IMR-90 (cell line): ENCODE measurements around the gene XPO6. TPM values are rescaled to one million over a fixed set of nuclear protein-coding genes. Genes with fewer than 3 reads are reported as not detected.

Experiments used
- ATAC-seq: fragments of 200-7000 bp; cut with Tn5 transposase; 2 replicates; pipeline ENCODE4 v1.9.1; 2020; ENCODE audit warnings: low read depth, mild to moderate bottlenecking, moderate library complexity
- BruUV-seq: library from RNA; stranded (reverse); fragments of 400-500 nt; replicated peaks from 2 replicates; lab custom pipeline; 2021; lab: Mats Ljungman, UMichigan
- CTCF ChIA-PET: fragments of 300-600 bp; formaldehyde crosslinking; extraction: SDS; loops from one replicate; lab custom pipeline; 2021; ENCODE audit warnings: antibody characterized with exemption; lab: Yijun Ruan, JAX
- POLR2A ChIA-PET: fragments of 300-600 bp; sonication (Branson Sonifier 250); formaldehyde crosslinking; loops from one replicate; lab custom pipeline; 2022; ENCODE audit warnings: antibody characterized with exemption; ENCODE audit not compliant: unreplicated experiment; lab: Charles Lee
- DNase-seq: peaks from one replicate; pipeline ENCODE4 v3.0.0; 2013
- H2AFZ ChIP-seq: replicated peaks from 2 replicates; pipeline ENCODE3; 2013; ENCODE audit warnings: low read length, mild to moderate bottlenecking; ENCODE audit not compliant: poor library complexity
- H2AK5ac ChIP-seq: 2 replicates; pipeline ENCODE4 v1.6.1; 2013; ENCODE audit warnings: low read depth, low read length, inconsistent platforms
- H2AK9ac ChIP-seq: replicated peaks from 2 replicates; pipeline ENCODE3; 2013; ENCODE audit warnings: mild to moderate bottlenecking, low read depth, low read length, moderate library complexity; ENCODE audit not compliant: poor library complexity
- H2BK120ac ChIP-seq: 2 replicates; pipeline ENCODE4 v1.6.1; 2013; ENCODE audit warnings: low read depth, low read length, inconsistent platforms
- H2BK15ac ChIP-seq: 3 replicates; pipeline ENCODE4 v1.6.1; 2013; ENCODE audit warnings: low read depth, low read length, inconsistent platforms
- H2BK20ac ChIP-seq: 2 replicates; pipeline ENCODE4 v1.6.1; 2013; ENCODE audit warnings: low read depth, mild to moderate bottlenecking, inconsistent platforms, low read length, moderate library complexity
- H2BK5ac ChIP-seq: 2 replicates; pipeline ENCODE4 v1.6.1; 2013; ENCODE audit warnings: mild to moderate bottlenecking, low read depth, low read length, inconsistent platforms; ENCODE audit not compliant: poor library complexity, severe bottlenecking
- H3K14ac ChIP-seq: replicated peaks from 2 replicates; pipeline ENCODE4 v1.6.1; 2013; ENCODE audit warnings: low read depth, low read length, inconsistent platforms
- H3K18ac ChIP-seq: 2 replicates; pipeline ENCODE4 v1.6.1; 2013; ENCODE audit warnings: low read depth, low read length, control low read depth
- H3K23ac ChIP-seq: 2 replicates; pipeline ENCODE4 v1.6.1; 2013; ENCODE audit warnings: low read depth, low read length, inconsistent platforms
- H3K27ac ChIP-seq: 2 replicates; pipeline ENCODE4 v1.5.1; 2013; ENCODE audit warnings: mild to moderate bottlenecking, control low read depth, low read length; ENCODE audit not compliant: insufficient read depth
- H3K27me3 ChIP-seq: 2 replicates; pipeline ENCODE4 v1.6.1; 2013; ENCODE audit warnings: low read length; ENCODE audit not compliant: control insufficient read depth, insufficient read depth
- H3K36me3 ChIP-seq: 2 replicates; pipeline ENCODE4 v1.6.1; 2013; ENCODE audit warnings: low read length, mixed read lengths; ENCODE audit not compliant: control insufficient read depth, insufficient read depth
- H3K4ac ChIP-seq: 2 replicates; pipeline ENCODE4 v1.6.1; 2013; ENCODE audit warnings: low read depth, low read length, inconsistent platforms
- H3K4me1 ChIP-seq: 2 replicates; pipeline ENCODE4 v1.6.1; 2013; ENCODE audit warnings: low read length, mixed read lengths; ENCODE audit not compliant: control insufficient read depth, insufficient read depth
- H3K4me2 ChIP-seq: 2 replicates; pipeline ENCODE4 v1.6.1; 2013; ENCODE audit warnings: low read depth, mild to moderate bottlenecking, control low read depth, low read length, moderate library complexity
- H3K4me3 ChIP-seq: 2 replicates; pipeline ENCODE4 v1.5.1; 2013; ENCODE audit warnings: low read depth, mild to moderate bottlenecking, control low read depth, low read length, moderate library complexity; ENCODE audit not compliant: insufficient read depth
- H3K56ac ChIP-seq: 2 replicates; pipeline ENCODE4 v1.6.1; 2013; ENCODE audit warnings: low read length, inconsistent platforms; ENCODE audit not compliant: insufficient read depth; ENCODE audit errors: extremely low read depth
- H3K79me1 ChIP-seq, 2 experiments: 2 replicates each; pipeline ENCODE4 v1.6.1; 2013; ENCODE audit warnings: low read length in 2 of 2, inconsistent platforms in 1 of 2, low read depth in 1 of 2
- H3K9ac ChIP-seq: 2 replicates; pipeline ENCODE4 v1.6.1; 2013; ENCODE audit warnings: low read depth, low read length, control low read depth
- H3K9me1 ChIP-seq: 2 replicates; pipeline ENCODE4 v1.6.1; 2013; ENCODE audit warnings: low read length, inconsistent platforms; ENCODE audit not compliant: insufficient read depth
- H3K9me3 ChIP-seq: 2 replicates; pipeline ENCODE4 v1.6.1; 2013; ENCODE audit warnings: low read length; ENCODE audit not compliant: control insufficient read depth, insufficient read depth
- H4K20me1 ChIP-seq: 2 replicates; pipeline ENCODE4 v1.6.1; 2013; ENCODE audit warnings: low read length, inconsistent platforms; ENCODE audit not compliant: insufficient read depth
- H4K5ac ChIP-seq: 2 replicates; pipeline ENCODE4 v1.6.1; 2013; ENCODE audit warnings: mild to moderate bottlenecking, low read depth, low read length, control low read depth
- H4K8ac ChIP-seq, 2 experiments: 2 replicates each; pipeline ENCODE4 v1.6.1; 2013; ENCODE audit warnings: low read depth in 2 of 2, low read length in 2 of 2, control low read depth in 1 of 2, inconsistent platforms in 1 of 2
- H4K91ac ChIP-seq: 2 replicates; pipeline ENCODE4 v1.6.1; 2013; ENCODE audit warnings: low read depth, low read length, inconsistent platforms; ENCODE audit not compliant: insufficient read depth
- CHD1 ChIP-seq: IDR thresholded peaks from 2 replicates; pipeline ENCODE4 v1.6.1; 2012; ENCODE audit warnings: low read depth, low read length, improper control_type of control experiment
- ELK1 ChIP-seq: fragments of 150-350 bp; IDR thresholded peaks from 2 replicates; pipeline ENCODE4 v1.6.1; 2016; ENCODE audit warnings: low read depth, mild to moderate bottlenecking, low read length, moderate library complexity, borderline replicate concordance
- FOS ChIP-seq: fragments of 150-350 bp; IDR thresholded peaks from 2 replicates; pipeline ENCODE4 v1.6.1; 2016; ENCODE audit warnings: low read depth, low read length
- MAZ ChIP-seq: IDR thresholded peaks from 2 replicates; pipeline ENCODE4 v1.6.1; 2012; ENCODE audit warnings: low read depth, mild to moderate bottlenecking, low read length, improper control_type of control experiment, moderate library complexity, borderline replicate concordance
- MXI1 ChIP-seq: IDR thresholded peaks from 2 replicates; pipeline ENCODE4 v1.6.1; 2012; ENCODE audit warnings: low read depth, mild to moderate bottlenecking, low read length, moderate library complexity, borderline replicate concordance
- RCOR1 ChIP-seq: IDR thresholded peaks from 2 replicates; pipeline ENCODE4 v1.6.1; 2012; ENCODE audit warnings: mild to moderate bottlenecking, low read length, improper control_type of control experiment; ENCODE audit not compliant: insufficient replicate concordance
- RFX5 ChIP-seq: IDR thresholded peaks from 2 replicates; pipeline ENCODE4 v1.8.0; 2012; ENCODE audit warnings: low read depth, mild to moderate bottlenecking, low read length, moderate library complexity
- SMC3 ChIP-seq: fragments of 150-350 bp; IDR thresholded peaks from 2 replicates; pipeline ENCODE4 v1.6.1; 2016; ENCODE audit warnings: low read depth, mild to moderate bottlenecking, antibody characterized with exemption, low read length, moderate library complexity
- WGBS, 2 experiments: methylation state at CpG; one replicate each; pipeline versions ENCODE4 v1.1.5 to v1.1.7; 2013; ENCODE audit warnings: missing lambda C conversion rate in 2 of 2; ENCODE audit not compliant: insufficient read length in 1 of 2; ENCODE audit errors: extremely low coverage in 2 of 2; 5-methylcytosine and 5-hydroxymethylcytosine counted together
- dilution Hi-C: fragments of 300-500 bp; cut with HindIII; formaldehyde crosslinking; loops from one replicate; pipeline ENCODE4 v1.14.3; 2018; ENCODE audit warnings: low sequenced_read_pairs; ENCODE audit not compliant: unreplicated experiment
- in situ Hi-C: fragments of 300-500 bp; cut with MboI; formaldehyde crosslinking; loops from 3 replicates; pipeline ENCODE4 v1.14.3; 2019; ENCODE audit warnings: low sequenced_read_pairs, inconsistent platforms, mixed read lengths
- intact Hi-C: fragments of 100-400 bp; cut with micrococcal nuclease; formaldehyde crosslinking; loops from 2 replicates; pipeline ENCODE4 v1.10.0; 2022
- polyA plus RNA-seq, 3 experiments: library from polyadenylated mRNA; depleted of rRNA; stranded (reverse); fragments of >200 nt; gene quantifications; 2 replicates each; pipeline ENCODE4 v1.2.3, GENCODE V29; 2012; ENCODE audit warnings: low replicate concordance in 1 of 3
- total RNA-seq: library from RNA; depleted of rRNA; stranded (reverse); fragments of >200 nt; gene quantifications from 2 replicates; pipeline ENCODE4 v1.2.3, GENCODE V29; 2012

XPO6 gene
- total and polyA plus RNA-seq, 2 of the 4 experiments (the other 2 are of a cell fraction): 108 to 184 TPM

DNA sequence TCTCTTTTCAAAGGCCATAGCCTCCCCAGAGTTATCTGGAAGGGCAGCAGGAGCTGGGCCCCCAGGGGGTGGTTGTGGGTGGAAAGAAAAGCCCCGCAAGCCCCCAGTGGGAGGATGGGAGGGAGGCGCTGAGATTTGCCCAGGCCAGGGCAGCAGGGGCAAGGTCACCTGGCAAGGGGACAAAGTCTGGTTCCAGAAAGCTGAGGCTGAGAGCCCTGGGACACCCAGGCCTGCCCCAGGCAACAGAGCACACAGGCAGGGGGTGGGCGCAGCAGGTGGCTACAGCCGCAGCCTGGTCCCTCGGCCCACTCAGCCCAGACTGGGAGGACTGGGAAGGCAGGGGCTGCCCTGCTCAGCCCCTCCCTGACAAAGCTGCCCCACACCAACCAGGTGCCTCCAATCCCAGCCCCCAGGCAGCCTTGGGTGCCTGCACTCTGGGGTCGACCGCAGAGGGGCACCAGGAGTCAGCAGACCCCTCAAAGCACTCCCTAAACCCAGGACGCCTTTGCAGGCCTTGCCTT is 124.6 kb downstream of the XPO6 start:
- H3K56ac ChIP-seq: no peak overlapping the region
- peaks cover 0 to 18% of the 10 kb centered on the region in 2 experiments; a peak in 2 of 4 replicates for H3K79me1 ChIP-seq
- H2AK9ac ChIP-seq: no peak overlapping the region
- H3K4me3 ChIP-seq: no peak overlapping the region
- no peak overlapping the region for H2BK5ac ChIP-seq
- no peaks in the 10 kb centered on the region for H3K27me3 ChIP-seq
- no peak overlapping the region for H3K14ac ChIP-seq
- no peak overlapping the region for H3K27ac ChIP-seq
- ChIA-PET POLR2A (no interaction called here), CTCF (no interaction called here)
- no peak overlapping the region for H2BK20ac ChIP-seq
- peaks cover 6% of the 10 kb centered on the region for H3K4me1 ChIP-seq
- H4K8ac ChIP-seq: no peak overlapping the region
- peaks cover 15% of the 10 kb centered on the region for H3K9me1 ChIP-seq
- H4K20me1 ChIP-seq: peaks cover 20% of the 10 kb centered on the region
- dilution Hi-C loops (no loop called here), intact Hi-C loops (no loop called here), in situ Hi-C loops (no loop called here)
- H2BK15ac ChIP-seq: no peak overlapping the region
- no peak overlapping the region for H2AFZ ChIP-seq
- no peak overlapping the region for H4K91ac ChIP-seq
- H3K9ac ChIP-seq: no peak overlapping the region
- DNase-seq (no peak), ATAC-seq (no peak)
- 88% methylated on average over 1 of the region's 8 CpGs; no CpG with 5 or more reads in 1 of the 2 experiments for WGBS, 2 experiments
- H4K5ac ChIP-seq: no peak overlapping the region
- H2BK120ac ChIP-seq: no peak overlapping the region
- BruUV-seq: no TSS peak
- no peaks in the 10 kb centered on the region for H3K36me3 ChIP-seq
- H3K18ac ChIP-seq: no peak overlapping the region
- H3K4me2 ChIP-seq: no peak overlapping the region
- no peak overlapping the region for H3K23ac ChIP-seq
- TF ChIP-seq ELK1 (no peak), CHD1 (no peak), RFX5 (no peak), RCOR1 (no peak), MAZ (no peak), FOS (no peak), MXI1 (no peak), SMC3 (no peak)
- H3K9me3 ChIP-seq: no peaks in the 10 kb centered on the region
- H3K4ac ChIP-seq: no peak overlapping the region
- H2AK5ac ChIP-seq: no peak overlapping the region
